ENCODE results near the gene NPB. TPM values are rescaled to one million over a fixed set of nuclear protein-coding genes. Genes with fewer than 3 reads are reported as not detected.

NPB gene
- total RNA-seq, 2 experiments from 2014 or later = 0.20 TPM; not detected in 1

- H3K36me3 Mint-ChIP-seq (ENCODE audit: low read depth) = no peaks in the 10 kb centered on the region
- CTCF ChIA-PET = interaction anchor here (1.5 kb wide), 1 partner anchor 21 kb away, joined by 5 read pairs; no protein-coding TSS in a partner anchor
- TF ChIP-seq CTCF (IDR thresholded peaks at IDR 0.05) = no peak
- POLR2A ChIA-PET = interaction anchor here (0.6 kb wide), 2 partner anchors 29 to 37 kb away, joined by 3 read pairs; partner anchors contain the start of gene NPB
- no peak overlapping the region for H3K4me3 Mint-ChIP-seq
- H3K9me3 Mint-ChIP-seq = no peaks in the 10 kb centered on the region
- peaks cover 6% of the 10 kb centered on the region for H3K27me3 Mint-ChIP-seq
- peaks cover 0 to 11% of the 10 kb centered on the region in 2 experiments for H3K9me3 ChIP-seq (ENCODE audit: control insufficient read depth in 1 of 2, insufficient read depth in 1 of 2, low read length in 2 of 2)
- peaks cover 0 to 9% of the 10 kb centered on the region in 2 experiments for H3K27me3 ChIP-seq (ENCODE audit: control insufficient read depth in 1 of 2, insufficient read depth in 2 of 2, low read length in 2 of 2)
- no peak overlapping the region for H3K4me3 ChIP-seq (ENCODE audit: low read length)
- peaks cover 16% of the 10 kb centered on the region for H3K4me1 ChIP-seq (ENCODE audit: insufficient read depth, low read length)
- no peak overlapping the region for H3K27ac Mint-ChIP-seq
- no peak overlapping the region for H3K27ac ChIP-seq (ENCODE audit: low read depth in 1 of 2, low read length in 2 of 2)
- no peak for ATAC-seq (ENCODE audit: poor library complexity)
- H3K36me3 ChIP-seq (ENCODE audit: insufficient read depth, low read length) = no peaks in the 10 kb centered on the region
- intact Hi-C loops (cut with DNase I, micrococcal nuclease) = no loop called here
- DNase-seq = no peak
- no peaks in the 10 kb centered on the region for H3K4me1 Mint-ChIP-seq (ENCODE audit: low read depth)
Measured at GRCh38 chr17:81939218-81939617, 37.2 kb downstream of the NPB start.

GRCh38 chr17:81939881-81940385, 37.9 kb downstream of the NPB start:
- no peaks in the 10 kb centered on the region for H3K36me3 ChIP-seq (ENCODE audit: insufficient read depth, low read length)
- Mint-ChIP-seq H3K27me3 (peaks cover 6% of the 10 kb centered on the region), H3K27ac (no peak overlapping the region), H3K9me3 (no peaks in the 10 kb centered on the region), H3K4me1 (ENCODE audit: low read depth) (no peaks in the 10 kb centered on the region), H3K4me3 (peak overlapping the region; percentile 38), H3K36me3 (ENCODE audit: low read depth) (no peaks in the 10 kb centered on the region)
- DNase-seq (no peak), ATAC-seq (ENCODE audit: poor library complexity) (no peak)
- H3K9me3 ChIP-seq (ENCODE audit: control insufficient read depth in 1 of 2, insufficient read depth in 1 of 2, low read length in 2 of 2) = peaks cover 0 to 11% of the 10 kb centered on the region in 2 experiments
- peaks cover 0 to 9% of the 10 kb centered on the region in 2 experiments for H3K27me3 ChIP-seq (ENCODE audit: control insufficient read depth in 1 of 2, insufficient read depth in 2 of 2, low read length in 2 of 2)
- peaks cover 16% of the 10 kb centered on the region for H3K4me1 ChIP-seq (ENCODE audit: insufficient read depth, low read length)
- no peak overlapping the region for H3K27ac ChIP-seq (ENCODE audit: low read depth in 1 of 2, low read length in 2 of 2)
- TF ChIP-seq CTCF (IDR thresholded peaks at IDR 0.05) = no peak
- intact Hi-C loops (cut with DNase I, micrococcal nuclease) = no loop called here
- no peak overlapping the region for H3K4me3 ChIP-seq (ENCODE audit: low read length)
- CTCF ChIA-PET = interaction anchor here (1.9 kb wide), 1 partner anchor 20 kb away, joined by 4 read pairs; no protein-coding TSS in a partner anchor
- POLR2A ChIA-PET = interaction anchor here (0.6 kb wide), 1 partner anchor 38 kb away, joined by 3 read pairs; the partner anchor contains the start of gene NPB

- no peaks in the 10 kb centered on the region for H3K36me3 Mint-ChIP-seq (ENCODE audit: low read depth)
- no peaks in the 10 kb centered on the region for H3K36me3 ChIP-seq (ENCODE audit: insufficient read depth, low read length)
- H3K4me3 Mint-ChIP-seq = peak overlapping the region; percentile 38
- no peak overlapping the region for H3K27ac ChIP-seq (ENCODE audit: low read depth in 1 of 2, low read length in 2 of 2)
- no peak for ATAC-seq (ENCODE audit: poor library complexity)
- H3K27me3 ChIP-seq (ENCODE audit: control insufficient read depth in 1 of 2, insufficient read depth in 2 of 2, low read length in 2 of 2) = peaks cover 0 to 9% of the 10 kb centered on the region in 2 experiments
- no peaks in the 10 kb centered on the region for H3K4me1 Mint-ChIP-seq (ENCODE audit: low read depth)
- ChIA-PET POLR2A (no interaction called here), CTCF (interaction anchor here (1.9 kb wide), 1 partner anchor 19 kb away, joined by 4 read pairs; no protein-coding TSS in a partner anchor)
- no peak overlapping the region for H3K4me3 ChIP-seq (ENCODE audit: low read length)
- H3K9me3 Mint-ChIP-seq = no peaks in the 10 kb centered on the region
- DNase-seq = no peak
- TF ChIP-seq CTCF (IDR thresholded peaks at IDR 0.05) = no peak
- intact Hi-C loops (cut with DNase I, micrococcal nuclease) = no loop called here
- peaks cover 16% of the 10 kb centered on the region for H3K4me1 ChIP-seq (ENCODE audit: insufficient read depth, low read length)
- H3K9me3 ChIP-seq (ENCODE audit: control insufficient read depth in 1 of 2, insufficient read depth in 1 of 2, low read length in 2 of 2) = peaks cover 0 to 11% of the 10 kb centered on the region in 2 experiments
- peaks cover 6% of the 10 kb centered on the region for H3K27me3 Mint-ChIP-seq
- no peak overlapping the region for H3K27ac Mint-ChIP-seq
Measured at GRCh38 chr17:81940538-81941483, 38.8 kb downstream of the NPB start.
